Stimulated activated CD4-positive, alpha-beta T cell treated with anti-CD3 and anti-CD28 coated beads, TNF-alpha, amount 100 ng/mL, for 4 hours (primary cell): ENCODE results near the gene FUZ.
A peak's percentile ranks its signal among the peaks of the same experiment; 100 is the strongest.

Source experiments
- DNase-seq, 3 experiments: peaks; one replicate each; pipeline ENCODE4 v3.0.0-alpha.2; 2020; ENCODE audit warnings: low read depth in 3 of 3

FUZ gene

DNA sequence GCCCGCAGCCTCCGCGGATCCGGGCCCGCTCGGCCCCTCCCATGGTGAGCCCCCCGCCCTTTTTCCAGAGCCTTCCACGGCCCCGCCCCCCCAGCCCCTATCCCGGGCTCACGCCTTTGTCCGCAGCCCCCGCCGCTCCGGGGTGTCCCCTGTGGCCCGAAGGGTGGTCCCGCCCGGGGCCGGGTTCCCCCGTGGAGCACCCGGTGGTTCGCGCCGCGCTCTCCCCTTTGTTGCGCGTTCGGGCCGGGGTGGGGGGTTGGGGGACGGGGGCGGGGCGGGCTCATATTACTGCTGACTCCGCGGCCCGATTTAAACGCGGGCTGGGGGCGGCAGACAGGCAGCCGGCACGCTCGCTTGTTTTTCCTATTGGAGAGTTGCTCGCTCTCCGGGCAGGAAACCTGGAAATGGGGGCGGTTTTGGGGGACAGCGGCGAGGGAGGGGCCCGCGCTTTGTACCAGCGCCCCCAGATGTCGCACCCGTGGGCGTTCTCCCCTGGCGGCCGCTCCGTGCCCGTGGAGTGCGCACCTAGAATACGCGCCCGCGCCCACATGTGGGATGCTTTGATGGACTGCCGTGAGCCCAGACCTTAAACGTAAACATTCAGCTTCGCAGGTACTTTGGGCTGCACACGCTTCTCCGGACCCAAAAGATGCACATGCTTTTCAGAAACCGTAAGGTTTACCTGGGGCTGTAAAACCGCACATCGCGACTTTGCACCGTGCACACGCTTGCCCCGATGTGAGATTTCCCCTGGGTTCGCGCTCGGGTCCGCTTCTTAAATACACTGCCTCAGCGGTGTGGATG is 38.6 kb upstream of the FUZ start:
- no peak for DNase-seq

DNA sequence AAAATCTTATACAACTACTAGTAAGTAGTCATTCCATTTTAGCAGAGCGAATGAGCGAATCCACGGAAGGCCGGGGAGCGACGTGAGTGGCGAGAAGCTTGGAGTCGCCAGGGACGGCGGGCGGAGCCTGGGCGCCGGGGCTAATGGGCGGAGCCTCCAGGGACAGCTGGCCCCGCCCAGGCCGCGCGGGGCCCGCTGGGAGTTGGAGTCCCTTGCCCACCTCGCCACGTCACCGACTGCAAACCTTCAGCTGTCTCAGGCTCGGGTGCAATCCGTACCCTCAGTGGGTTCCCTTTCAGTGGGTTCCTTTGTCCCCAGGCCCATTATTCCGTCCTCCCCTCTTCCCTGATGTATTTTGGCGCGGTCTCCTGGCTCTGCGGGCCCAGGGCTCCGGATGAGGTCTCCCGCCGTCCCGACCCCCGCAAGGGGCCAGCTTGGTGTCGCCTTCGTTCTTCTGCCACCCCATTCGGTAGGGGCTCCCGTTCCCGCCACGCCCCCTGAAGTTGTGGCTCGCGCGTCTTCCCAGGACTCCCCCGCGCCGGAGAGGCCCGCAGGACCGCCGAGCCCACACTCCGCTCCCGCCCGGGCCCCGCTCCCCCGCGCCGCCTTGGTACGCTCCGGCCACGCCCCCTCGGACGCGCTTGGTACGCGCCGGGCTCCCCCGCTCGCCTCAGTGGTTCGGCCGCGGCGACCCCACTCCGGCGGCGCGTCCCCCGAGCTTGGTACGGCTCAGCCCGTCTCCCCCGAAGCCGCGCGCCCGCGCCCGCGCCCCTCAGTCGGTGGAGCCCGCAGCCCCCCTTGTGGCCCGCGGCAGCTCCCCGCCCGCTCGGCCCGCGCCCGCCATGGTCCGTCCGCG is 37.6 kb upstream of the FUZ start, which contains the start of gene PTOV1:
PTOV1 (plus strand) TSS at position 673 of the 856 bp plus-strand sequence.
- DNase-seq = peak; percentile 77 to 80 (median 79)

DNA sequence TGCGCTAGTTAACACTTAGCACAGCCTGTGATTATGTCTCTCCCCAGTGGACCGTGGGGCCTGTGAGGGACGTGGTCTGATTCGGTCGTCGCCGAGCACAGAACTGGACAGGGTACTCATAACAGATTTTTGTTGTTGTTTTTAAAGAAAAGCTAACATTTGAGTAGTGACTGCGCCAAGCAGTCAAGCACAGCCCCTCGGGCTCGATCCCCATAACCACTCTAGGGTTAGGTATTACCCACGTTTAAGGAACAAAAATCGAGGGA is 37.1 kb upstream of the FUZ start:
- DNase-seq = no peak

- no peak for DNase-seq
Observed at GRCh38 chr19:49849433-49850220, 36.5 kb upstream of the FUZ start.

DNA sequence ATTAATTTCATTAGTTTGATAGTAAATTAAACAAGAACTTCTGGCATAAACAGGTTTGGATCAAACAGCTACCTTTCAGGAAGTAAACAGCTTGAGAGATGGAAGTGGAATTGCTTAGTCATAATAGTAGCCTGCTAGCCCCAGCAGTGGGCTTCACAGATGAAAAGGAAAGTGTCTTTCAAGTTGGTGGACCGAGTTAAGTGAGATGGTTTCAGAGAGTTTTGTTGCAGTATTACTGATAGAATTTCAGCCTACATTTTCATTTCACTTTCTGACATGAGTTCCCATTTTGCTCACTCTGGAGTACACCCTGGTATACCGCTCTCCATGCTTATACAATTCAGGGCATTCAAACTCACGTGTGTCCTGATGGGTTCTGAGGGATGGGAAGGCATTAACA is 35.8 kb upstream of the FUZ start:
- DNase-seq = no peak

- no peak for DNase-seq
Observed at GRCh38 chr19:49847731-49848696, 34.9 kb upstream of the FUZ start.

DNA sequence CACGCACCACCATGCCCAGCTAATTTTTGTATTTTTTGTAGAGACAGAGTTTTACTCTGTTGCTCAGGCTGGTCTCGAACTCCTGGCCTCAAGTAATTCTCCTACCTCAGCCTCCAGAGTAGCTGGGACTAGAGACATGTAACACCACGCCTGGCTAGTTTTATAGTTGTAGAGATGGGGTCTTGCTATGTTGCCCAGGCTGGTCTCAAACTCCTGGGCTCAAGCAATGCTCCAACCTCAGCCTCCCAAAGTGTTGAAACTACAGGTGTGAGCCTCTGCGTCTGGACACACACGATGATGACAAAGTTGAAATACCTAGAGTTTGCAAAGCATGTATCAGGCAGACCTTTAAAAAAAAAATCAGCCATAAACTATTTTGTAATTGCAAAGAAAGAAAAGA is 33.3 kb upstream of the FUZ start:
- no peak for DNase-seq

DNA sequence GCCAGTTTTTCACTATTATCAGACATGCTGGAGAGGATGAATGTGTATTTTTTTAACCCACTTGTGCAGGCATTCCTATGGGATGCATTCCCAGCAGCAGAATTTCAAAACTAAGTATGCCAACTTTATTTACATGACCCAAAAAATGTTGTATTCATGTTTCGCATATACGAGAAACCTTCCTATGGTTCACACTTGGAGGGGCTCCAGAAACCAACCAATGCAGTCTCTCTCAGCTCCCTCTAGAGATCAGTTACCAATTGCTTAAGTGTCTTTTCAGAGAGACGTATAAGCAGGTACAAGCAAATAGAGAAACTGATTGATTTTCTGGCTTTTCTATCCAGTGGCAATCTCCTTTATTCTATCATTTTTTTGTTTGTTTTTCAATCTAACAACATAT is 32.3 kb upstream of the FUZ start:
- DNase-seq = no peak

GRCh38 chr19:49844138-49845095 is 31.3 kb upstream of the FUZ start:
- DNase-seq = no peak

GRCh38 chr19:49843265-49843664 is 30.2 kb upstream of the FUZ start:
- DNase-seq = no peak

GRCh38 chr19:49840736-49841249 is 27.7 kb upstream of the FUZ start:
- no peak for DNase-seq

- no peak for DNase-seq
Observed at GRCh38 chr19:49840321-49840720, 27.2 kb upstream of the FUZ start.

- no peak for DNase-seq
Observed at GRCh38 chr19:49839713-49840112, 26.6 kb upstream of the FUZ start.

GRCh38 chr19:49838885-49839588 is 25.9 kb upstream of the FUZ start:
- no peak for DNase-seq

- DNase-seq = no peak
Observed at GRCh38 chr19:49837425-49837824, 24.3 kb upstream of the FUZ start.

DNA sequence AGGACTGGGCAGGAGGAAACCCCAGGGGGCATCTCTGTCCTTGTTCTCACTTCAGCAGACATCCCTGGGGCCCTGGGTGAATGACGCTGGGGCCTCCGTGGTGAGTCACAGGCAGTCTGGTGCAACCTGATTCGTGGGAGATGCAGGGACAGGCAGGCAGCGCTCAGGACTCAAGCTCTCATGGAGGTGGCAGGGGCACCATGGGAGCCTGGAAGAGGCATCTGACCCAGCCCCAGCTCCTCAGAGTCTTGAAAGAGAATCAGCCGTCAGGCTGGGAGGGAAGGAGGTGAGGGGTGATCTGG is 23.9 kb upstream of the FUZ start:
- DNase-seq = no peak

DNA sequence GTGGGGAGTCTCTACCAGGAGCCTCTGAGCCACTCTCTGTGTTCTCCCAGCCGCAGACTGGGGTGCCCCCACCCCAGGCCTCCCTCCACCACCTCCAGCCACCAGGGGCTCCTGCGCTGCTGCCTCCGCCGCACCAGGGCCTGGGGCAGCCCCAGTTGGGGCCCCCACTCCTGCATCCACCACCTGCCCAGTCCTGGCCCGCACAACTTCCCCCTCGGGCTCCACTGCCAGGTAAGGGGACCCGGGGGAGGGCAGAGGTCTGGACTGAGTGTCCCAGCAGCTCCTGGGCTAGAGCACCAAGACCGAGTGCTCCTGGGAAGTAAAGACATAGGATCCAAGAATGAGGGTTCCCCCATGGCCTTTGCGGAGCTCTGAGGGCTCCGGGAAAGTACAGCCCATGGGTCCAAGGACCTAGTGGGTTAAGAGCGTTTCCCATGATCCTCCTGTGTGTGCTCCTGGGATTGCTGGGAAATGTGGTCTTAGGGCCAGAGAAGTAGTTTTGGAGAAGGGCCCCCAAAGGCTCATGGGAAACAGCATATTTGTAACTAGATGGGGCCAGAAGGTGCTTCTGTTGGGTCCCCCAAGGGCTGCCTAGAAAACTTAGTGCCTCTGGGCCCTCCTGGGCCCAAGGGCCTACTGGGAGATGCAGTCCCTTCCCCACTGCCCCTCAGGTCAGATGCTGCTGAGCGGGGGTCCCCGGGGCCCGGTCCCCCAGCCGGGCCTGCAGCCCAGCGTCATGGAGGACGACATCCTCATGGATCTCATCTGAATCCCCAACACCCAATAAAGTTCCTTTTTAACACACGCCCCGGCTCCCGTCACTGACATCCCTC is 23.3 kb upstream of the FUZ start:
- no peak for DNase-seq

DNA sequence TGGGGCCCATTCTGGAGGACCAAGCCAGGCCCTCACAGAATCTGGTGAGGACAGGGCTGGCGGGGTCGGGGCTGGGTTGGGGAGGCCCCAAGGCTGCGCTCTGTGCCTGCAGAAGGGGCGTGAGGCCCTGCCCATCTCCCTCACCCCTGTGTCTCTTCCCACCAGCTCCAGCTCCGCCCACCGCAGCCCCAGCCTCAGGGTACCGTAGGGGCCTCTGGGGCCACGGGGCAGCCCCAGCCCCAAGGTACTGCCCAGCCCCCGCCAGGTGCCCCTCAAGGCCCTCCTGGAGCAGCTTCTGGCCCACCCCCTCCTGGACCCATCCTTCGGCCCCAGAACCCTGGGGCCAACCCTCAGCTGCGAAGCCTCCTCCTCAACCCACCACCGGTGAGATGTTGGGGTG is 22.5 kb upstream of the FUZ start:
- DNase-seq = no peak

DNA sequence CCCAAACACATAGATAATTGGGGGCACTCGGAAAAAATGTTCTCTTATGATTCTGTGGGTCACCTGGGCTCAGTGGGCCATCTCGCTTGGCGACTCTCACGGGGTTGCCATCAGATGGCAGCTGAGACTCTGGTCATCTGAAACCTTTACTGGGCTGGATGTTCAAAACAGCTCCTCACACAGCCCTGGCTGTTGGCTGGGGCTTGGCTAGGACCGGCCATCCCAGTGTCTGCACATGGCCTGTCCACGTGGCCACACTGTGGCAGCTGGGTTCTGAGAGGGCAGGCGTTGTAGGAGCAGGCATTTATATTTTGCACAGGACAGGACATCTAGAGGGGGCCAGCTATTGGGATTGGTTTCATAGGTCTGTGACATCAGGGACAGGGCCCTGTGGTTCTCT is 20.5 kb upstream of the FUZ start:
- no peak for DNase-seq
